Stomach (tissue), 4 donors: ENCODE measurements around the gene OSM.

Source experiments
- EP300 ChIP-seq: sonication (generic); formaldehyde crosslinking; IDR thresholded peaks from one replicate; pipeline ENCODE4 v1.6.1; 2017; ENCODE audit warnings: antibody characterized with exemption
- POLR2A ChIP-seq, 4 donors: fragments of 450-650 bp; IDR thresholded peaks; one replicate each; pipeline ENCODE4 v1.6.1; 2016; ENCODE audit warnings: antibody characterized with exemption in 4 of 4, control low read depth in 2 of 4, mild to moderate bottlenecking in 1 of 4, moderate library complexity in 1 of 4
- POLR2AphosphoS5 ChIP-seq, 3 donors: sonication (generic); formaldehyde crosslinking; IDR thresholded peaks; one replicate each; pipeline ENCODE4 v1.6.1; 2016; ENCODE audit warnings: antibody characterized with exemption in 3 of 3
- TF ChIP-seq, protein P1 (sequence below), 7 experiments: fragments of 450-650 bp in 4 of 7; fragments of 200-600 bp in 3 of 7; sonication (generic) in 3 of 7; IDR thresholded peaks; one replicate each; pipeline ENCODE4 v1.5.1; 2016 to 2019; ENCODE audit warnings: antibody characterized with exemption in 7 of 7, control low read depth in 2 of 7, mild to moderate bottlenecking in 1 of 7

DNA sequence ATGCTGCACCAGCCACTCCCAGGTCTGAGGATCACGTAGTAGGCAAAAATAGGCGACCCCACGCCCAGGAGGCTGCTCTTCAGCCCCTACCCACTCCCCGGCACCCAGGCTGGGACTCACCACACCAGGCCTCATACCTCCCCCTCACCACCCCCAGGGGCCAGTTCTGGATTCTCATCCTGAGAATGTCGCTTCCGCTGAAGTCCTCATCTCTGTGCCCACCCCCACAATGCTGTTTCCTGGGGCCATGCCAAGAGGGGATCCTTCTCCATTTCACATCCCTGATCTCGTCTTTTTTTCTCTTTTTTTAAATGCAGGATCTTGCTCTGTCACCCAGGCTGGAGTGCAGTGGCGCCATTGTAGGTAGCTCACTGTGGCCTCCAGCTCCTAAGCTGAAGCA lies 1.7 kb upstream of the OSM start:
- no peak for TF ChIP-seq EP300
- TF ChIP-seq, protein P1, sequence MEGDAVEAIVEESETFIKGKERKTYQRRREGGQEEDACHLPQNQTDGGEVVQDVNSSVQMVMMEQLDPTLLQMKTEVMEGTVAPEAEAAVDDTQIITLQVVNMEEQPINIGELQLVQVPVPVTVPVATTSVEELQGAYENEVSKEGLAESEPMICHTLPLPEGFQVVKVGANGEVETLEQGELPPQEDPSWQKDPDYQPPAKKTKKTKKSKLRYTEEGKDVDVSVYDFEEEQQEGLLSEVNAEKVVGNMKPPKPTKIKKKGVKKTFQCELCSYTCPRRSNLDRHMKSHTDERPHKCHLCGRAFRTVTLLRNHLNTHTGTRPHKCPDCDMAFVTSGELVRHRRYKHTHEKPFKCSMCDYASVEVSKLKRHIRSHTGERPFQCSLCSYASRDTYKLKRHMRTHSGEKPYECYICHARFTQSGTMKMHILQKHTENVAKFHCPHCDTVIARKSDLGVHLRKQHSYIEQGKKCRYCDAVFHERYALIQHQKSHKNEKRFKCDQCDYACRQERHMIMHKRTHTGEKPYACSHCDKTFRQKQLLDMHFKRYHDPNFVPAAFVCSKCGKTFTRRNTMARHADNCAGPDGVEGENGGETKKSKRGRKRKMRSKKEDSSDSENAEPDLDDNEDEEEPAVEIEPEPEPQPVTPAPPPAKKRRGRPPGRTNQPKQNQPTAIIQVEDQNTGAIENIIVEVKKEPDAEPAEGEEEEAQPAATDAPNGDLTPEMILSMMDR (IDR thresholded peaks at IDR 0.05) = no peak
- TF ChIP-seq POLR2A (IDR thresholded peaks at IDR 0.05) = no peak
- no peak for TF ChIP-seq POLR2AphosphoS5 (IDR thresholded peaks at IDR 0.05)
